ENCODE data around the gene AASDHPPT.

Gene AASDHPPT

DNA sequence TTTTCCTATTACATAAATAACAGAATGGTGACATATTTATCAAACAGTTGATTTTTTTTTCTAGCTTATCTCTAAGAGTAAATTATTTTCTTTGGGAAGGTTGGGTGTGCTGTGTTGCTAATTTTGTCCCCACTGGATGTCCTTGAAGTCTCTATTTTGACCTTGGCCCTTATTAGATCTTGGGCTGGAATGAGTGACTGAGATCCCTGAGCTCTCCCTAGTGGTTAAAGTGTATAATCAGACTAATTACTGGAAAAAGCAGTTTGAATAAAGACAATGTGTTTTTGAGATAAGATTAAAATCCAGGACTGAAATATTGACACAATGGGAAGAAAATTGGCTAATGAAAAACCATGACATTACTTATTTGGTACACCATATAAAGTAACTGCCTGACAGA is 56.1 kb downstream of the AASDHPPT start:
- Histone ChIP-seq H3K9ac (ENCODE audit: low read length) (no peak overlapping the region), H3K27me3 (ENCODE audit: insufficient read depth, low read length) (no peaks in the 10 kb centered on the region), H3K4me3 (ENCODE audit: low read depth, low read length, poor library complexity, severe bottlenecking) (no peak overlapping the region), H3K27ac (ENCODE audit: low read depth, low read length, poor library complexity, severe bottlenecking) (no peak overlapping the region), H3K9me2 (ENCODE audit: low read depth, low read length) (no peaks in the 10 kb centered on the region), H3K36me3 (ENCODE audit: insufficient read depth, low read length) (no peaks in the 10 kb centered on the region), H3F3A (ENCODE audit: insufficient read depth, low read length) (no peaks in the 10 kb centered on the region), H3K79me2 (ENCODE audit: insufficient read depth, low read length) (no peaks in the 10 kb centered on the region), H2AFZ (ENCODE audit: low read length) (no peak overlapping the region), H4K20me1 (ENCODE audit: insufficient read depth, low read length) (no peaks in the 10 kb centered on the region), H3K4me1 (ENCODE audit: insufficient read depth, low read length, severe bottlenecking) (no peaks in the 10 kb centered on the region), H3K4me2 (ENCODE audit: low read length) (no peak overlapping the region), H3K9me3 (ENCODE audit: low read length) (no peaks in the 10 kb centered on the region)
- TF ChIP-seq EZH2 (IDR thresholded peaks at IDR 0.05; ENCODE audit: borderline replicate concordance, low read length) (no peak), CTCF (IDR thresholded peaks at IDR 0.05; ENCODE audit: low read length) (peak; percentile 39)

DNA sequence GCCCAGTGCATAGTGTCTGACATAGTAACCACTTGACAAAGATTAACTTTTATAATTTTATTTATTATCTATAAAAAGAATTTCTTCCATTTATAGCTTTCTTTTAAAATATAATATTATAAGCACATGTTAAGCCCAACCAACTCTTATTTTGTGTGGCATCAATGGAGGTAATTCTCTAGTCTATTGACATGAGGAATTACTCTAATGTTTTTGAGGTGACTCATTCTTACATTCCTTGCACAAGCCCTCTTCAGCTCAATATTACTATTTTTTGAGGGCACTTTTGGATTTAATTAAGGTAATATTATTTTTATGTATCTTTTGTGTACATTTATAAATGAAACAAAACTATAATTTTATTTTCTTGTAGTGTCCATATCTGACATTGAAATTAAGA is 59.6 kb downstream of the AASDHPPT start:
- no peak for TF ChIP-seq EZH2 (IDR thresholded peaks at IDR 0.05; ENCODE audit: borderline replicate concordance, low read length)
- no peak for TF ChIP-seq CTCF (IDR thresholded peaks at IDR 0.05; ENCODE audit: low read length)
- no peaks in the 10 kb centered on the region for H3K27me3 ChIP-seq (ENCODE audit: insufficient read depth, low read length)
- H3K36me3 ChIP-seq (ENCODE audit: insufficient read depth, low read length) = no peaks in the 10 kb centered on the region

GRCh38 chr11:106137758-106138157 is 60.3 kb downstream of the AASDHPPT start:
- H2AFZ ChIP-seq (ENCODE audit: low read length) = no peak overlapping the region
- H3K4me2 ChIP-seq (ENCODE audit: low read length) = no peak overlapping the region

More for the DNA sequence above, 59.6 kb downstream of the AASDHPPT start:
- H3K79me2 ChIP-seq (ENCODE audit: insufficient read depth, low read length) = no peaks in the 10 kb centered on the region
- no peak overlapping the region for H2AFZ ChIP-seq (ENCODE audit: low read length)
- H3K4me1 ChIP-seq (ENCODE audit: insufficient read depth, low read length, severe bottlenecking) = no peaks in the 10 kb centered on the region
- no peak overlapping the region for H3K4me3 ChIP-seq (ENCODE audit: low read depth, low read length, poor library complexity, severe bottlenecking)
- no peaks in the 10 kb centered on the region for H3F3A ChIP-seq (ENCODE audit: insufficient read depth, low read length)
- no peaks in the 10 kb centered on the region for H3K9me3 ChIP-seq (ENCODE audit: low read length)
- H3K9me2 ChIP-seq (ENCODE audit: low read depth, low read length) = no peaks in the 10 kb centered on the region
- H3K9ac ChIP-seq (ENCODE audit: low read length) = no peak overlapping the region
- H3K27ac ChIP-seq (ENCODE audit: low read depth, low read length, poor library complexity, severe bottlenecking) = no peak overlapping the region
- H3K4me2 ChIP-seq (ENCODE audit: low read length) = no peak overlapping the region
- no peaks in the 10 kb centered on the region for H4K20me1 ChIP-seq (ENCODE audit: insufficient read depth, low read length)

More at GRCh38 chr11:106137758-106138157, 60.3 kb downstream of the AASDHPPT start:
- Histone ChIP-seq H3K4me3 (ENCODE audit: low read depth, low read length, poor library complexity, severe bottlenecking) (no peak overlapping the region), H4K20me1 (ENCODE audit: insufficient read depth, low read length) (no peaks in the 10 kb centered on the region), H3K9me2 (ENCODE audit: low read depth, low read length) (no peaks in the 10 kb centered on the region), H3K79me2 (ENCODE audit: insufficient read depth, low read length) (no peaks in the 10 kb centered on the region), H3K9me3 (ENCODE audit: low read length) (no peaks in the 10 kb centered on the region), H3K36me3 (ENCODE audit: insufficient read depth, low read length) (no peaks in the 10 kb centered on the region), H3F3A (ENCODE audit: insufficient read depth, low read length) (no peaks in the 10 kb centered on the region), H3K27me3 (ENCODE audit: insufficient read depth, low read length) (no peaks in the 10 kb centered on the region), H3K9ac (ENCODE audit: low read length) (no peak overlapping the region), H3K27ac (ENCODE audit: low read depth, low read length, poor library complexity, severe bottlenecking) (no peak overlapping the region), H3K4me1 (ENCODE audit: insufficient read depth, low read length, severe bottlenecking) (no peaks in the 10 kb centered on the region)
- no peak for TF ChIP-seq EZH2 (IDR thresholded peaks at IDR 0.05; ENCODE audit: borderline replicate concordance, low read length)
- no peak for TF ChIP-seq CTCF (IDR thresholded peaks at IDR 0.05; ENCODE audit: low read length)

All from OCI-LY1 (cell line).